ENCODE results near the gene SPATA2.

GRCh38 chr20:49871391-49871948 lies 43.9 kb downstream of the SPATA2 start:
- no peak for TF ChIP-seq ZFP30 (CRISPR knock-in tag; IDR thresholded peaks at IDR 0.05)
- TF ChIP-seq ZFP3 (CRISPR knock-in tag; IDR thresholded peaks at IDR 0.05) = no peak
- TF ChIP-seq PATZ1 (CRISPR knock-in tag; IDR thresholded peaks at IDR 0.05; ENCODE audit: borderline replicate concordance) = no peak
